Stomach (tissue), 9 donors: ENCODE results near the gene VSIG10L2. TPM values are rescaled to one million over a fixed set of nuclear protein-coding genes. Genes with fewer than 3 reads are reported as not detected.
"Not testable (repeated sequence)": the region's sequence is repeated elsewhere in the genome, so short reads cannot be mapped to it uniquely, and the experiment has no call there.

Source experiments
- DNase-seq, 2 donors: peaks; one replicate each; pipeline versions ENCODE4 v3.0.0 to v3.0.0-alpha.2; 2013 to 2019
- H3K27ac ChIP-seq, 5 donors: fragments of 200-600 bp in 4 of 5; sonication (generic) in 4 of 5; one replicate each; pipeline ENCODE4 v1.5.1; 2013 to 2019; ENCODE audit warnings: mild to moderate bottlenecking in 1 of 5, moderate library complexity in 1 of 5
- H3K27me3 ChIP-seq, 3 donors: fragments of 200-600 bp; sonication (generic); one replicate each; pipeline ENCODE4 v1.5.1; 2017 to 2019; ENCODE audit warnings: mixed run types in 1 of 3
- H3K36me3 ChIP-seq, 4 donors: fragments of 200-600 bp; sonication (generic); 1 replicate in 3 of 4; 2 replicates in 1 of 4; pipeline ENCODE4 v1.5.1; 2016 to 2019
- H3K4me1 ChIP-seq, 4 donors: fragments of 200-600 bp; sonication (generic); one replicate each; pipeline ENCODE4 v1.5.1; 2016 to 2019
- H3K4me3 ChIP-seq, 4 donors: fragments of 200-600 bp; sonication (generic) in 3 of 4; one replicate each; pipeline ENCODE4 v1.5.1; 2016 to 2019; ENCODE audit warnings: mild to moderate bottlenecking in 1 of 4
- H3K9me3 ChIP-seq, 4 donors: fragments of 200-600 bp; sonication (generic); one replicate each; pipeline ENCODE4 v1.5.1; 2016 to 2019
- EP300 ChIP-seq: sonication (generic); formaldehyde crosslinking; IDR thresholded peaks from one replicate; pipeline ENCODE4 v1.6.1; 2017; ENCODE audit warnings: antibody characterized with exemption
- POLR2A ChIP-seq, 4 donors: fragments of 450-650 bp; IDR thresholded peaks; one replicate each; pipeline ENCODE4 v1.6.1; 2016; ENCODE audit warnings: antibody characterized with exemption in 4 of 4, control low read depth in 2 of 4, mild to moderate bottlenecking in 1 of 4, moderate library complexity in 1 of 4
- POLR2AphosphoS5 ChIP-seq, 3 donors: sonication (generic); formaldehyde crosslinking; IDR thresholded peaks; one replicate each; pipeline ENCODE4 v1.6.1; 2016; ENCODE audit warnings: antibody characterized with exemption in 3 of 3
- WGBS, 5 donors: extraction: QIAGEN DNeasy Blood & Tissue Kit in 3 of 5; methylation state at CpG; one replicate each; pipeline versions ENCODE4 v1.1.5 to v1.1.7; 2013 to 2018; 5-methylcytosine and 5-hydroxymethylcytosine counted together
- intact Hi-C: fragments of 100-400 bp; cut with DNase I; formaldehyde crosslinking; loops from one replicate; pipeline ENCODE4 v1.15.1; 2023; ENCODE audit warnings: low total_unique reads
- polyA plus RNA-seq, 3 donors: library from polyadenylated mRNA; stranded (reverse); fragments of 200-250 nt; gene quantifications; one replicate each; pipeline ENCODE4 v1.2.3, GENCODE V29; 2013
- total RNA-seq, 5 donors: library from RNA; depleted of rRNA; stranded (reverse); fragments of >200 nt; gene quantifications; one replicate each; pipeline versions ENCODE4 v1.1.0 to v1.2.3, GENCODE V29; 2014 to 2016
- TF ChIP-seq, protein P1 (sequence below), 7 experiments: fragments of 450-650 bp in 4 of 7; fragments of 200-600 bp in 3 of 7; sonication (generic) in 3 of 7; IDR thresholded peaks; one replicate each; pipeline ENCODE4 v1.5.1; 2016 to 2019; ENCODE audit warnings: antibody characterized with exemption in 7 of 7, control low read depth in 2 of 7, mild to moderate bottlenecking in 1 of 7
- donor health status: healthy with polysubstance abuse.
- donor health status: Bipolar disorder and iron deficiency.
- donor health status: healthy.

VSIG10L2 gene
- total and polyA plus RNA-seq, 8 donors = 0.35 to 1.4 TPM; not detected in 6

DNA sequence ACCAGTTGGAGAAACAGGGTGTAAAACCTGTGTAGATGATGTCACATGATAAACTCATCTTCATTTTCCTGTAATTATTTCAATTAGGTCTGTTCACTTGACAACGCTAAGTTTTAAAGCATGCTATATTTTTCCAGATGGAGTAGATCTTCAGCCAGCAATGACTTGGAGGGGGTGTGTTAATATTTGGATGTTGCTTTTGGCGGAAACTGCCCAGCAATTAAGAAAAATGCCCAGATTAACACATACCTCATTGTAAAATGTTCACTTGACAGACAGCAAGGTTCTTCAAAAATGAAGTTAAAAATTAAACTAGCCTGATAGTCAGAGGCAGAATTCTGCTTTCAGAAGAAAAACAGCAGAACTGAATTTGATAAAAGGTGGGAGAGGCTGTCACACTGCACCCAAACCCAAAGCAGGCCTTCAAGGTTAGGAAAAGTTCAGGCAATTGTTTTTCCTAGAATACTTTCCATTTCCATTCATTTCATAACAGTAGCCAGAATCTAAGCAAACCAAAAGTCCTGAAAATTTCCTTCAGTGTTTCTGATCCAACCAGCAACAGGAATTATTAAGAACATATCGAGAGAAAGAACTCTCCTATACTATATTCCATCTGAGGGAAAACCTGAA lies 33.0 kb downstream of the VSIG10L2 start:
- intact Hi-C loops = no loop called here
- H3K27me3 ChIP-seq = no peaks in the 10 kb centered on the region
- no peaks in the 10 kb centered on the region for H3K4me1 ChIP-seq
- no peak for TF ChIP-seq POLR2AphosphoS5 (IDR thresholded peaks at IDR 0.05)
- TF ChIP-seq, protein P1, sequence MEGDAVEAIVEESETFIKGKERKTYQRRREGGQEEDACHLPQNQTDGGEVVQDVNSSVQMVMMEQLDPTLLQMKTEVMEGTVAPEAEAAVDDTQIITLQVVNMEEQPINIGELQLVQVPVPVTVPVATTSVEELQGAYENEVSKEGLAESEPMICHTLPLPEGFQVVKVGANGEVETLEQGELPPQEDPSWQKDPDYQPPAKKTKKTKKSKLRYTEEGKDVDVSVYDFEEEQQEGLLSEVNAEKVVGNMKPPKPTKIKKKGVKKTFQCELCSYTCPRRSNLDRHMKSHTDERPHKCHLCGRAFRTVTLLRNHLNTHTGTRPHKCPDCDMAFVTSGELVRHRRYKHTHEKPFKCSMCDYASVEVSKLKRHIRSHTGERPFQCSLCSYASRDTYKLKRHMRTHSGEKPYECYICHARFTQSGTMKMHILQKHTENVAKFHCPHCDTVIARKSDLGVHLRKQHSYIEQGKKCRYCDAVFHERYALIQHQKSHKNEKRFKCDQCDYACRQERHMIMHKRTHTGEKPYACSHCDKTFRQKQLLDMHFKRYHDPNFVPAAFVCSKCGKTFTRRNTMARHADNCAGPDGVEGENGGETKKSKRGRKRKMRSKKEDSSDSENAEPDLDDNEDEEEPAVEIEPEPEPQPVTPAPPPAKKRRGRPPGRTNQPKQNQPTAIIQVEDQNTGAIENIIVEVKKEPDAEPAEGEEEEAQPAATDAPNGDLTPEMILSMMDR (IDR thresholded peaks at IDR 0.05) = no peak
- TF ChIP-seq EP300 = no peak
- no peak for TF ChIP-seq POLR2A (IDR thresholded peaks at IDR 0.05)
- H3K4me3 ChIP-seq = no peak overlapping the region
- WGBS, 5 donors = 59 to 80% (median 69%) methylated on average over 3 of the region's 3 CpGs
- peaks cover 3 to 23% (median 8%) of the 10 kb centered on the region in 4 donors for H3K36me3 ChIP-seq
- H3K9me3 ChIP-seq = no peaks in the 10 kb centered on the region
- no peak for DNase-seq
- H3K27ac ChIP-seq = no peak overlapping the region

DNA sequence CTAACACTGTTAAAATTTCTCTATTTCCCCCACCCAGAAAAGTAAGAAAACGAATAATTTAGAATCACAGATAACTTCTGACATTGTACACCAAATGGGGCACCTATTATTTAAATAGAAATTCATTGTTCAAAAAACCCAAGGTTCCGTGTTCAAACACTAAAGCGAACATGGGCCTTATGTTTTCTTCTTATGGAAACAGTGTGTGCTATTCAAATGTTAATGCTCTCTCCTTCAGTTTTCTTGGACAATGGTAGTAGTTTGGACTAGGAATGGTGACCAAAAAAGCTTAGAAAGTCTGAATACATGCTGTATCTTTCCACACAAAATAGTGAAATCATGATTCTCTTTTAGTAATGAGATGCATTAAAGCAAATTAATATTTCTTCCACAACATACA lies 33.7 kb downstream of the VSIG10L2 start:
- Histone ChIP-seq H3K4me3 (no peak overlapping the region), H3K27me3 (no peaks in the 10 kb centered on the region), H3K4me1 (no peaks in the 10 kb centered on the region), H3K36me3 (peaks cover 3 to 29% (median 8%) of the 10 kb centered on the region in 4 donors), H3K9me3 (no peaks in the 10 kb centered on the region), H3K27ac (no peak overlapping the region)
- intact Hi-C loops = no loop called here
- no peak for DNase-seq
- 70 to 82% (median 75%) methylated on average over 3 of the region's 3 CpGs for WGBS, 5 donors
- TF ChIP-seq POLR2A (IDR thresholded peaks at IDR 0.05) = no peak
- TF ChIP-seq, protein P1 (IDR thresholded peaks at IDR 0.05) = no peak
- no peak for TF ChIP-seq POLR2AphosphoS5 (IDR thresholded peaks at IDR 0.05)
- TF ChIP-seq EP300 = no peak

DNA sequence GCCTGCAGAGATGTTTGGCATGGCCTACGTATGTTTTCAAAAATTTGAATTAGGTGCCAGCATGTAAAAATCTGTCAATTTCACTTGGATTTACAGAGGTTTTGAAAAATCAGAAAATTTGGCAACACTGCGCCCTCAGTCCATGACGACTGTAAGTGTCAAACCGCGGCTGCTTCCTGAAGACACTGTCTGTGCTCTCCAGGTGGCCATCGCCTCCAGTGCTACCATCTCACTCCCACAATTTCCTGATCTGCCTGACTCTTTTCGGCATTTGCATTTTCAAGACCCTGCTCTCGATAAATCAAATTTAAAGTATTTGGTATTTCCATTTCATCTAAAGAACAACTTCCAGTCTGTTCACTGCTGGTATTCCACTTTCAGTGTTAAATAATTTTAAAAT lies 34.6 kb downstream of the VSIG10L2 start:
- no peak for DNase-seq
- Histone ChIP-seq H3K36me3 (peaks cover 3 to 29% (median 8%) of the 10 kb centered on the region in 4 donors), H3K27ac (no peak overlapping the region), H3K4me3 (no peak overlapping the region), H3K4me1 (no peaks in the 10 kb centered on the region), H3K27me3 (no peaks in the 10 kb centered on the region), H3K9me3 (no peaks in the 10 kb centered on the region)
- no peak for TF ChIP-seq POLR2A (IDR thresholded peaks at IDR 0.05)
- TF ChIP-seq EP300 = no peak
- TF ChIP-seq, protein P1 (IDR thresholded peaks at IDR 0.05) = no peak
- TF ChIP-seq POLR2AphosphoS5 (IDR thresholded peaks at IDR 0.05) = no peak
- intact Hi-C loops = no loop called here
- WGBS, 5 donors = 89 to 94% (median 92%) methylated on average over 8 of the region's 8 CpGs

DNA sequence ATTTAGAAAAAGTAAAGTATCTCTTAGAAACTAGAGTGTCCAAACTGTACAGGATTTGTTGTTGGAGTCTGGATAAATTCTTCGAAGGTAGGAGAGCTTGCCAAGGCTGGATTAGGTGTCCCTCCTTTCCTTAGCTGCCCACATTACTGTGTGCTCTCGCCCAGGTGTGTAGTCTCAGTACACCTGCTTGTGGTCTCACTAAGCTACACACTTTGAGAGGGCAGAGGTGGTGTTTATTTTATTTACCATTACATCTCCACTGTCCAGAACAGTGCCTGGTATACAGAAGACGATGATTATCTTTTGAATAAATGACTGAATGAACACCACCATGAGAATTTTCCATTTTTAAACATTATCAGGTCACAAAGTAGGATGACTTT lies 36.5 kb downstream of the VSIG10L2 start:
- Histone ChIP-seq H3K36me3 (peaks cover 3 to 36% (median 8%) of the 10 kb centered on the region in 4 donors), H3K27ac (no peak overlapping the region)
- intact Hi-C loops = no loop called here

DNA sequence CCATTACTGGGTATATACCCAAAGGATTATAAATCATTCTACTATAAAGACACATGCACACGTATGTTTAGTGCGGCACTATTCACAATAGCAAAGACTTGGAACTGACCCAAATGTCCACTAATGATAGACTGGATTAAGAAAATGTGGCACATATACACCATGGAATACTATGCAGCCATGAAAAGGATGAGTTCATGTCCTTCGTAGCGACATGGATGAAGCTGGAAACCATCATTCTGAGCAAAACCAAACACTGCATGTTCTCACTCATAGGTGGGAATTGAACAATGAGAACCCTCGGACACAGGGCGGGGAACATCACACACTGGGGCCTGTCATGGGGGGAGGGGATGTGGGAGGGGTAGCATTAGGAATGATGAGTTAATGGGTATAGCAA lies 40.1 kb downstream of the VSIG10L2 start:
- H3K4me3 ChIP-seq, H3K27me3 ChIP-seq, H3K27ac ChIP-seq, H3K4me1 ChIP-seq, intact Hi-C loops, DNase-seq, H3K9me3 ChIP-seq: not testable (repeated sequence)
- peaks cover 3 to 40% (median 8%) of the 10 kb centered on the region in 4 donors for H3K36me3 ChIP-seq
- WGBS, 5 donors = 96 to 98% (median 98%) methylated on average over 6 of the region's 6 CpGs

More for the DNA sequence above, 36.5 kb downstream of the VSIG10L2 start:
- H3K4me1 ChIP-seq = no peaks in the 10 kb centered on the region
- WGBS, 5 donors = 86 to 94% (median 91%) methylated on average over 3 of the region's 3 CpGs
- TF ChIP-seq EP300 = no peak
- TF ChIP-seq POLR2A (IDR thresholded peaks at IDR 0.05) = no peak
- TF ChIP-seq POLR2AphosphoS5 (IDR thresholded peaks at IDR 0.05) = no peak
- TF ChIP-seq, protein P1 (IDR thresholded peaks at IDR 0.05) = no peak
- no peaks in the 10 kb centered on the region for H3K9me3 ChIP-seq
- H3K4me3 ChIP-seq = no peak overlapping the region
- DNase-seq = no peak
- H3K27me3 ChIP-seq = no peaks in the 10 kb centered on the region
